ENCODE measurements around the gene DENND1B.

- TF ChIP-seq CTCF (IDR thresholded peaks at IDR 0.05) (no peak), POLR2A (IDR thresholded peaks at IDR 0.05) (no peak)
These were observed 303.1 kb downstream of the DENND1B start for GRCh38 chr1:197472141-197472540.

All from testis (tissue), 2 donors.